ENCODE results near the gene ANO1. TPM values are rescaled to one million over a fixed set of nuclear protein-coding genes. Genes with fewer than 3 reads are reported as not detected.

The ANO1 gene
- total RNA-seq, 2 experiments from 2014 or later: not detected

GRCh38 chr11:70175236-70175698 is 97.2 kb downstream of the ANO1 start:
- no peaks in the 10 kb centered on the region for H3K4me1 Mint-ChIP-seq (ENCODE audit: low read depth)
- no peaks in the 10 kb centered on the region for H3K27me3 Mint-ChIP-seq
- DNase-seq (no peak), ATAC-seq (ENCODE audit: poor library complexity) (no peak)
- Histone ChIP-seq H3K4me1 (ENCODE audit: insufficient read depth, low read length) (no peaks in the 10 kb centered on the region), H3K27ac (ENCODE audit: low read depth in 1 of 2, low read length in 2 of 2) (no peak overlapping the region), H3K27me3 (ENCODE audit: control insufficient read depth in 1 of 2, insufficient read depth in 2 of 2, low read length in 2 of 2) (no peaks in the 10 kb centered on the region), H3K9me3 (ENCODE audit: control insufficient read depth in 1 of 2, insufficient read depth in 1 of 2, low read length in 2 of 2) (no peaks in the 10 kb centered on the region), H3K4me3 (ENCODE audit: low read length) (no peak overlapping the region), H3K36me3 (ENCODE audit: insufficient read depth, low read length) (no peaks in the 10 kb centered on the region)
- no peak overlapping the region for H3K27ac Mint-ChIP-seq
- ChIA-PET CTCF (interaction anchor here (0.6 kb wide), 1 partner anchor 38 kb away, joined by 3 read pairs; no protein-coding TSS in a partner anchor), POLR2A (no interaction called here)
- H3K4me3 Mint-ChIP-seq: no peak overlapping the region
- no peaks in the 10 kb centered on the region for H3K9me3 Mint-ChIP-seq
- no peak for TF ChIP-seq CTCF (IDR thresholded peaks at IDR 0.05)
- intact Hi-C loops (cut with DNase I, micrococcal nuclease): no loop called here
- H3K36me3 Mint-ChIP-seq (ENCODE audit: low read depth): no peaks in the 10 kb centered on the region

GRCh38 chr11:70176940-70177689 is 99.0 kb downstream of the ANO1 start:
- H3K36me3 Mint-ChIP-seq (ENCODE audit: low read depth): no peaks in the 10 kb centered on the region
- no peak overlapping the region for H3K4me3 Mint-ChIP-seq
- Histone ChIP-seq H3K4me3 (ENCODE audit: low read length) (no peak overlapping the region), H3K4me1 (ENCODE audit: insufficient read depth, low read length) (no peaks in the 10 kb centered on the region), H3K27ac (ENCODE audit: low read depth in 1 of 2, low read length in 2 of 2) (no peak overlapping the region), H3K36me3 (ENCODE audit: insufficient read depth, low read length) (no peaks in the 10 kb centered on the region), H3K27me3 (ENCODE audit: control insufficient read depth in 1 of 2, insufficient read depth in 2 of 2, low read length in 2 of 2) (no peaks in the 10 kb centered on the region), H3K9me3 (ENCODE audit: control insufficient read depth in 1 of 2, insufficient read depth in 1 of 2, low read length in 2 of 2) (peaks cover 0 to 2% of the 10 kb centered on the region in 2 experiments)
- no peaks in the 10 kb centered on the region for H3K27me3 Mint-ChIP-seq
- intact Hi-C loops (cut with DNase I, micrococcal nuclease): no loop called here
- H3K4me1 Mint-ChIP-seq (ENCODE audit: low read depth): no peaks in the 10 kb centered on the region
- DNase-seq (peak; percentile 15 to 71 (median 38)), ATAC-seq (ENCODE audit: poor library complexity) (peak; percentile 64)
- POLR2A ChIA-PET: no interaction called here
- H3K9me3 Mint-ChIP-seq: no peaks in the 10 kb centered on the region
- CTCF ChIA-PET: interaction anchor here (0.6 to 0.7 kb wide), 2 partner anchors 15 to 112 kb away, joined by 3 to 5 read pairs; no protein-coding TSS in a partner anchor
- no peak for TF ChIP-seq CTCF (IDR thresholded peaks at IDR 0.05)
- H3K27ac Mint-ChIP-seq: no peak overlapping the region

- no peaks in the 10 kb centered on the region for H3K9me3 Mint-ChIP-seq
- ChIA-PET POLR2A (no interaction called here), CTCF (no interaction called here)
- H3K4me1 ChIP-seq (ENCODE audit: insufficient read depth, low read length): no peaks in the 10 kb centered on the region
- no peaks in the 10 kb centered on the region for H3K36me3 ChIP-seq (ENCODE audit: insufficient read depth, low read length)
- no peaks in the 10 kb centered on the region for H3K27me3 ChIP-seq (ENCODE audit: control insufficient read depth in 1 of 2, insufficient read depth in 2 of 2, low read length in 2 of 2)
- H3K27me3 Mint-ChIP-seq: no peaks in the 10 kb centered on the region
- no peak for TF ChIP-seq CTCF (IDR thresholded peaks at IDR 0.05)
- H3K27ac ChIP-seq (ENCODE audit: low read depth in 1 of 2, low read length in 2 of 2): no peak overlapping the region
- no peak overlapping the region for H3K27ac Mint-ChIP-seq
- ATAC-seq (ENCODE audit: poor library complexity) (no peak), DNase-seq (no peak)
- no peaks in the 10 kb centered on the region for H3K36me3 Mint-ChIP-seq (ENCODE audit: low read depth)
- H3K4me3 Mint-ChIP-seq: no peak overlapping the region
- H3K9me3 ChIP-seq (ENCODE audit: control insufficient read depth in 1 of 2, insufficient read depth in 1 of 2, low read length in 2 of 2): peaks cover 0 to 11% of the 10 kb centered on the region in 2 experiments
- H3K4me1 Mint-ChIP-seq (ENCODE audit: low read depth): no peaks in the 10 kb centered on the region
- intact Hi-C loops (cut with DNase I, micrococcal nuclease): no loop called here
- H3K4me3 ChIP-seq (ENCODE audit: low read length): no peak overlapping the region
These were observed 102.8 kb downstream of the ANO1 start for GRCh38 chr11:70180906-70181305.

All from CD4-positive, alpha-beta T cell (primary cell).